Measurements from ENCODE around the gene STPG2.

DNA sequence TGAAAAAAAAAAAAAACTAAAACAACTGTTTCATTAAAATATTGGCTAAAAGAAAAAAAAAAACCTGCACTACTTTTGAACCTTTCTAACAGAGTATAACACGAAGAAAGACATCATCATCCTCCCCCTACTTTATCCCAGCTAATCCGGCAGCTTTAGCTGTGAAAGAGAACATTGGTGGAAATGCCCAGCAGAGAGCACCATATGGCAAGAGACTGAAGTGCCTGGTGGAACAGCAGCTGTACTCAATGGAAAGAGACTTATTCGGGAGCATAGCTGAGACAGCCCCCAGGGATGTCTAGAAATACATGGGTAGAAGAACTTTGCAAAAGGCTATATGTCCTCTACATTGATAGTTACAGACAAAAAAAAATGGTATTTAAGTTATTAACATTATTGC lies 30.3 kb downstream of the STPG2 start:
- TF ChIP-seq, protein P1, sequence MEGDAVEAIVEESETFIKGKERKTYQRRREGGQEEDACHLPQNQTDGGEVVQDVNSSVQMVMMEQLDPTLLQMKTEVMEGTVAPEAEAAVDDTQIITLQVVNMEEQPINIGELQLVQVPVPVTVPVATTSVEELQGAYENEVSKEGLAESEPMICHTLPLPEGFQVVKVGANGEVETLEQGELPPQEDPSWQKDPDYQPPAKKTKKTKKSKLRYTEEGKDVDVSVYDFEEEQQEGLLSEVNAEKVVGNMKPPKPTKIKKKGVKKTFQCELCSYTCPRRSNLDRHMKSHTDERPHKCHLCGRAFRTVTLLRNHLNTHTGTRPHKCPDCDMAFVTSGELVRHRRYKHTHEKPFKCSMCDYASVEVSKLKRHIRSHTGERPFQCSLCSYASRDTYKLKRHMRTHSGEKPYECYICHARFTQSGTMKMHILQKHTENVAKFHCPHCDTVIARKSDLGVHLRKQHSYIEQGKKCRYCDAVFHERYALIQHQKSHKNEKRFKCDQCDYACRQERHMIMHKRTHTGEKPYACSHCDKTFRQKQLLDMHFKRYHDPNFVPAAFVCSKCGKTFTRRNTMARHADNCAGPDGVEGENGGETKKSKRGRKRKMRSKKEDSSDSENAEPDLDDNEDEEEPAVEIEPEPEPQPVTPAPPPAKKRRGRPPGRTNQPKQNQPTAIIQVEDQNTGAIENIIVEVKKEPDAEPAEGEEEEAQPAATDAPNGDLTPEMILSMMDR (IDR thresholded peaks at IDR 0.05) = no peak
- TF ChIP-seq POLR2A (IDR thresholded peaks at IDR 0.05) (no peak), POLR2AphosphoS5 (IDR thresholded peaks at IDR 0.05) (no peak)

Measured in prostate gland (tissue), 2 donors.